Right lobe of liver (tissue), 6 donors: ENCODE results near the gene CCDC60. TPM values are rescaled to one million over a fixed set of nuclear protein-coding genes. Genes with fewer than 3 reads are reported as not detected.

Experiments
- ATAC-seq, 4 donors: fragments of 200-7000 bp; cut with Tn5 transposase; one replicate each; pipeline ENCODE4 v1.9.1; 2020; ENCODE audit warnings: mild to moderate bottlenecking in 4 of 4, moderate library complexity in 4 of 4
- DNase-seq, 3 donors: peaks; one replicate each; pipeline ENCODE4 v3.0.0-alpha.2; 2020
- H3K27ac ChIP-seq, 3 donors: fragments of 200-600 bp; one replicate each; pipeline ENCODE4 v1.8.0; 2022
- H3K27me3 ChIP-seq, 2 donors: fragments of 200-600 bp; one replicate each; pipeline ENCODE4 v1.8.0; 2022
- H3K36me3 ChIP-seq, 4 donors: fragments of 200-600 bp; sonication (generic) in 1 of 4; one replicate each; pipeline versions ENCODE4 v1.5.1 to v1.8.0; 2017 to 2022; ENCODE audit warnings: control low read depth in 1 of 4
- H3K4me1 ChIP-seq, 4 donors: fragments of 200-600 bp; sonication (generic) in 1 of 4; one replicate each; pipeline versions ENCODE4 v1.5.1 to v1.8.0; 2017 to 2022; ENCODE audit warnings: control low read depth in 1 of 4
- H3K4me3 ChIP-seq, 3 donors: fragments of 200-600 bp; one replicate each; pipeline ENCODE4 v1.8.0; 2022
- H3K9me3 ChIP-seq, 4 donors: fragments of 200-600 bp; sonication (generic) in 1 of 4; one replicate each; pipeline versions ENCODE4 v1.5.1 to v1.8.0; 2017 to 2022; ENCODE audit warnings: control low read depth in 1 of 4
- CTCF ChIP-seq, 4 donors: fragments of 200-600 bp in 3 of 4; fragments of 450-650 bp in 1 of 4; IDR thresholded peaks; one replicate each; pipeline versions ENCODE4 v1.5.1 to v1.8.0; 2016 to 2022; ENCODE audit warnings: antibody characterized with exemption in 4 of 4, mild to moderate bottlenecking in 2 of 4
- POLR2A ChIP-seq: fragments of 450-650 bp; IDR thresholded peaks from one replicate; pipeline ENCODE4 v1.6.1; 2017; ENCODE audit warnings: antibody characterized with exemption, mild to moderate bottlenecking
- WGBS: methylation state at CpG from one replicate; pipeline ENCODE4 v1.1.6; 2018; ENCODE audit warnings: low coverage, low lambda C conversion rate; ENCODE audit not compliant: insufficient coverage; ENCODE audit errors: missing lambda C conversion rate; 5-methylcytosine and 5-hydroxymethylcytosine counted together
- intact Hi-C, 2 donors: fragments of 100-400 bp; cut with DNase I; formaldehyde crosslinking; loops; one replicate each; pipeline versions ENCODE4 v1.11.2 to v1.14.1; 2022
- total RNA-seq, 6 experiments: library from RNA; depleted of rRNA in 2 of 6; stranded (reverse); fragments of >200 nt in 2 of 6; fragmentation: NEBNext Ultra II Directional in 3 of 6; extraction: Animal tissue kit (Norgen Biotek cat#: 25700) in 3 of 6; gene quantifications; one replicate each; pipeline versions ENCODE4 v1.1.0 to v1.2.4, GENCODE V29; 2016 to 2023
- donor health status: DM: no; HTN: yes; CAD: no.
- donor health status: DM: no; HTN: no; CAD: no.
- donor health status: DM: no; HTN: no; CAD: no.
- donor health status: DM: no; HTN: yes; CAD: no.
- donor health status: DM: no; HTN: yes; CAD: no.

Gene CCDC60
- total RNA-seq, 6 experiments from 2014 or later: not detected

DNA sequence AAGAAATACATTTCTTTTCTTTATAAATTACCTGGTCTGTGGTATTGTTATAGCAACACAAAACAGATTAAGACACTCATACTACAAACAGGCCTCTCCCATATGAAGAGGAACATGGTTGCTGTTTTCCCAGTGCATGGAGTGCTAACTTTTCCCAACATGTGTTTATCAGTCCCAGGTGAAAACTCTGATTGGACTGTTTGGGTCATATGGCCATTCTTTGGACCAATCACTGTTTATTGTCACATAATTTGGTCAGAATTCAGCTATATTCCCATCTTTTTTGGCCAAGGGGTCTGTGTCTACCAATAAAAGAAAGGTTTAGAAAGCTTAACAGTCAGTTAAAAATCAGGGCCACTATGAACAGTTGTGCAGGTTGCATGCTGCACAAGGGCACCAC is 35.4 kb upstream of the CCDC60 start:
- ATAC-seq (no peak), DNase-seq (no peak)
- H3K36me3 ChIP-seq: no peaks in the 10 kb centered on the region
- H3K27me3 ChIP-seq: no peaks in the 10 kb centered on the region
- no peak overlapping the region for H3K4me3 ChIP-seq
- H3K27ac ChIP-seq: no peak overlapping the region
- H3K9me3 ChIP-seq: no peaks in the 10 kb centered on the region
- intact Hi-C loops: no loop called here
- TF ChIP-seq POLR2A: no peak
- no peaks in the 10 kb centered on the region for H3K4me1 ChIP-seq

DNA sequence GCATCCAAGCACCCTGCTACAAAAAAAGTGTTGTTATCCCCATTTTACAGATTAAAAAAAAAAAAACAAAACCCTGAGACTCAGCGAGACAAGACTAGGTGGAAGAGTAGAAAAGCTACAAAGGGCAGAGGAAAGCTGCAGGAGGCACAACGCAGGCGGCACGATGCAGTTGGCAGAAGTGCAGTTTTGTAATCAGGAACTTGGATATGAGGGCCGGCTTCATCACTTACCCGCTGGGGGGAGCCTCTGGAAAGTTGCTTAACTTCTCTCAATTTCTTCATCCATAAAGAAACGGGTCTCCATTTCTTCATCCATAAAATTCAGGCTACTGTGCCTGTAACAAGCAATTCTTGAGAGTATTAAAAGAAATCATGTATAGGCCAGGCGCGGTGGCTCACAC is 33.1 kb upstream of the CCDC60 start:
- Histone ChIP-seq H3K36me3 (no peaks in the 10 kb centered on the region), H3K27ac (no peak overlapping the region), H3K9me3 (no peaks in the 10 kb centered on the region), H3K27me3 (no peaks in the 10 kb centered on the region), H3K4me3 (no peak overlapping the region), H3K4me1 (no peaks in the 10 kb centered on the region)
- WGBS: 51% methylated on average over 9 of the region's 9 CpGs
- ATAC-seq (no peak), DNase-seq (no peak)
- TF ChIP-seq POLR2A (no peak), CTCF (IDR thresholded peaks at IDR 0.05) (no peak)
- intact Hi-C loops: no loop called here

DNA sequence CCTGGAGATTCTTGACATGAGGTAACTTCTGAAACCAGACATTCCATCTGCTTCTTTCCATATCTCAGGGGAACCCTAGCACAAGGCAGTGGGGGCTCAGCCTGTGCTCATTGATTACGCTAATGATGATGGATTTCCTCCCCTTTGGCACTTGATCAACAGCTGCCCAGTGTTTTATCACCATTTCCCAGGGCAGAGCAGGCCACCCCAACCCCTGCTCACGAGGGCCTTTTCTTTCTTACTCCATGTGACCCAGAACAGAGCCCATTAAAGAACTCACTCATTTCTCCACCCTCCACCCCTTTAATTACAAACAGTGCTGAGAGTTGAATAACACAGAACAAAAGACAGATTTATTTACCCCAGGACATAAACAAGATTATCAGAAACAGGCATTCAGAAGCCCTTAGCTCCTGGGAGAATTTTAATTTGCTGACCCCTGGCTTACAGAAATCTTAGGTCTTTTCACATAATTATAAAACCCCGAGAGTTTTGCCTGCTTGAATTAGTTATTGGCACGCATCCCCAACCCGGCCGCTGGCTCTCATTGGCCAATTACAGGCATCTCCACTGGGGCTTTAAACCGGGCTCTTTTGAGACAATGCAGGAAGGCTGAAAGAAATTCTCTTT is 32.0 kb upstream of the CCDC60 start:
- ATAC-seq (no peak), DNase-seq (no peak)
- WGBS: 42% methylated on average over 7 of the region's 7 CpGs
- no peak for TF ChIP-seq CTCF (IDR thresholded peaks at IDR 0.05)
- H3K27me3 ChIP-seq: no peaks in the 10 kb centered on the region
- no peak overlapping the region for H3K4me3 ChIP-seq
- no peak overlapping the region for H3K27ac ChIP-seq
- no peaks in the 10 kb centered on the region for H3K4me1 ChIP-seq
- H3K36me3 ChIP-seq: no peaks in the 10 kb centered on the region
- intact Hi-C loops: no loop called here
- no peaks in the 10 kb centered on the region for H3K9me3 ChIP-seq

- no peaks in the 10 kb centered on the region for H3K4me1 ChIP-seq
- intact Hi-C loops: no loop called here
- H3K27ac ChIP-seq: no peak overlapping the region
- no peaks in the 10 kb centered on the region for H3K27me3 ChIP-seq
- no peak for ATAC-seq
- WGBS: 76% methylated on average over 6 of the region's 6 CpGs
- DNase-seq: no peak
- no peaks in the 10 kb centered on the region for H3K36me3 ChIP-seq
- no peak for TF ChIP-seq CTCF (IDR thresholded peaks at IDR 0.05)
- TF ChIP-seq POLR2A: no peak
- no peak overlapping the region for H3K4me3 ChIP-seq
- no peaks in the 10 kb centered on the region for H3K9me3 ChIP-seq
These were observed 27.9 kb upstream of the CCDC60 start for GRCh38 chr12:119306593-119306992.

DNA sequence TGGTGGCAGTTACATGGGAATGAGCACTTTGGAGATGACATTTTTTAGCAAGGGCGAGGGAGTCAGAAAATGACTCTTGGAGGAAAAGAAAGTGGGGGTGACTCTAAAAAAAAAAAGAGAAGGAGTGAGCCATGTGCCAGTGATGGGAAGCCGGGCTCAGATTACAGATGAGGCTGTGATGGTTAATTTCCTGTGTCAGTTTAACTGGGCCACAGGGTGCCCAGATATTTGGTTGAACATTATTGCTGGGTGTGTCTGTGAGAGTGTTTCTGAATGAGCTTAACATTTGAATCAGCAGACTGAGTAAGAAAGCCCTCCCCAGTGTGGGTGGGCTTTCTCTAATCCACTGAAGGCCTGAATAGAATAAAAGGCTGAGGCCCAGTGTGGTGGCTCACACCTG is 26.8 kb upstream of the CCDC60 start:
- no peaks in the 10 kb centered on the region for H3K27me3 ChIP-seq
- no peaks in the 10 kb centered on the region for H3K36me3 ChIP-seq
- intact Hi-C loops: no loop called here
- no peaks in the 10 kb centered on the region for H3K4me1 ChIP-seq
- H3K27ac ChIP-seq: no peak overlapping the region
- 89% methylated on average over 2 of the region's 2 CpGs for whole genome bisulfite sequencing
- no peak for DNase-seq
- no peak overlapping the region for H3K4me3 ChIP-seq
- TF ChIP-seq CTCF (IDR thresholded peaks at IDR 0.05) (no peak), POLR2A (no peak)
- H3K9me3 ChIP-seq: no peaks in the 10 kb centered on the region
- no peak for ATAC-seq
